DMS79 (cell line): ENCODE measurements around the gene TBC1D14.

ENCODE experiments used
- DNase-seq: peaks from one replicate; lab custom pipeline; 2025; lab: John Stamatoyannopoulos, UW

Gene TBC1D14

DNA sequence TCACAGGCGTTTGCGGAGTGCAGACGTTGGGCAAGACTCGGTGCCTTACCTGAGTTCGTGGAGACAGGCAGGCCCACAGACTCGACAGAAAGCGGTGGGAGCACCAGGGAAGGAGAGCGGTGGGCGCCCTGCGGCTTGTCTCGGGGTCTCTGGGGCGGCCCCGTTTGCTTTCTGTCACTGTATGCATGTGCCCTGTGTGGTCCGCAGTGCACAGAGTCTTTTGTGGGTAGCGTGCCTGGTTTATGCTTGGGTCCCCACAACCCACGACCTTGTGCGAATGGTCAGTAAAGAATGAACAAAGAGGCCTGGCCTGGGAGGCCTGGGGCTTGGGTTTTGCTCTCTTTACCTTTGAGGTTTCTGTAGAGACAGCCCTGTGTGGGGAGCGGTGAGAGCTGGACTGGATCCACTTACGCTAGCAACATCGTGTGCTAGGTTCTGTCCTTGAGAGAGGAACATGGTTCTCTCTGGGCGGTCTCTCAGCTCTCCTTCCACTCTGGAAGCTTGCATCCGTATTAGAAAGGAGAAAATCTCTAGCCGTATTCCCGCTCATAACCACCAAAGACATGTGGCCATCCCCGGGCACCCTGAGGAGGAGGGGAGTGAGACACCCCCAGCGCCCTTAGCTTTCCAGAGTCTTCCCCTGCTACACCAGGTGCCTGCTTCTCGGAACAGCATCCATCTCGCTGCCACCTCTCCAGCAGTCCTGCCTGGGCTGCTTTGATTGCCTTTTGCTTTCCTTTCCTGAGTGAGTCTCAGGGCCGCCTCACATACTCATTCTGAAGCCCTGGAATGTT lies 134.7 kb downstream of the TBC1D14 start:
- DNase-seq = no peak

GRCh38 chr4:7045553-7045952 lies 135.9 kb downstream of the TBC1D14 start:
- DNase-seq = no peak

DNA sequence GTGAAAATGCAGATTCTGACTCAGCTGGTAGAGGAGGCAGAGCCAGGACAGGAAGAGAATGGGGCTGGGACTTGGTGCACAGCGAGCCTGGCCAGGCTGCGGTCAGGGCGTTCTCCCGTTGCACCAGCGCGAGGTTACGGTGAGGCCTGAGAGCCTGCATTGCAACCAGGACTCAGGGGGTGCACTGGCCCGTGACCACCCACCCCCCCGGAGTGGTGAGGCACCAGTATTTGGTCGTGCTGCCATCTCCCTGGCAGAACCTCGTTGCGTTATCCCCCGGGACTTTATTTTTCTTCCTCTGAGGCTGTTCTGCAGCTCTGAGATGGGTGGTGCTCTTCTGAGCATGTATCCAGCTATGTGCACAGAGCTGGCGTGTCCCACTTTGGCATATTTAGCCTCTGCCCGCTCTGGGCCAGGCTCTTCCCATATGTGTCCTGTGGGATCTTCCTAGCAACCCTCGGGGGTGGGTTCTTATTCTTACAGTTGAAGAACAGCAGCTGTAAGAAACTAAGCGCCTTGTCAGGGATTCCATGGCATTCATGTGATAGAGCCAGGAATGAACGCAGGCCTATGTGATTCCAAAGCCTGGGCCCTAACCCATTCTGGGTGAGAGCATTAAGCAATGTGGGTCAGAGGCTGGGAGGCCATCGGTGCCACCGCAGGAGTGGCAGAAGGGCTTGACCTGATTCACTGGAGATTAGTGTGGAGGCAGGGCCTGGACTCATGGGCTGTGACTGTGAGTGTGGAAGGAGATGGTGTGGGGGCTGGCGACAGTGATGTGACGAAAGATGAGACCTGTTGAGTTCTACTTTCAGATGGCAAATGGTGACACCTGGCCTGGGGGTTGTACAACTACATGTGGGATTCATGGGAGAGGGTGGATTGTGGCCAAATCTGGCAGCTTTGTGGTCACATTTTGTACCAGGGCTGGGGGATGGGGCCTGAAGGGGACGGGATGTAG lies 136.6 kb downstream of the TBC1D14 start:
- DNase-seq = no peak

DNA sequence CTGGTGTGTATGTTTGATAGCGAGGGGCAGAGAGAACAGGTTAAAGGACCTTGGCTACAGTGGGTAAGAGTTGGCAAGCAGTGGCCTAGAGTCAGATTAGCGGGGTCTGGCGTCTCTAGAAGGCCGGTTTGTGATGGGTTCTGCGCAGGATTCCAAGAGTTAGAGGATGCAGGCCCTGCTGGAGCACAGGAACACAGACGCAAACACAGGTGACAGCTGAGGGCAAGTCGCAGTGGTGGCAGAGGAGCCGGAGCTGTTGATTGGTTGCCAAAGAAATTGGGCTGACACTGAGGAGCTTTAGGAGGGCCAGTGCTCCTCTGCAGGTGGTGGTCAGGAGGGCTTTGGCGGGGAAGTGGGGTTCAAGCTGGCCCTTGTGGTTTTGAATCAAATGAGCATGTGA lies 137.3 kb downstream of the TBC1D14 start:
- no peak for DNase-seq

- DNase-seq = no peak
Measured at GRCh38 chr4:7048642-7049041, 139.0 kb downstream of the TBC1D14 start.

DNA sequence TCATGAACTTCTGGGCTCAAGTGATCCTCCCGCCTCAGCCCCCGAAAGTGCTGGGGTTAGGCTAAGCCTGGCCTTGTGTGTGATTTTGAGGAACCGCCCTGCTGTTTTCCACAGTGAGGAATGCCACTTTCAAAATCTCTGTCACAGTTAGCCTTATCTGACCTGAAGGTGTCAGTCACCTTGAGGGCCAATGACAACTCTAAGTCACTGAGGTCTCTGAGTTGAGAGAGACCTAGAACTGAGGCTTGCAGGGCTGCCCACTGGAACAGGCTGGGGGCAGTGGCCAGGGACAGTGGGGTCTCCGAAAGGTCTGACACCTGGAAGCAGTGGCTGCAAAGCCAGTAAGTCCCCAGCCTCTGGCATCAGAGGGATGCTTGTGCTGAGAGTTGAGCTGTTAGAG lies 139.7 kb downstream of the TBC1D14 start:
- no peak for DNase-seq

DNA sequence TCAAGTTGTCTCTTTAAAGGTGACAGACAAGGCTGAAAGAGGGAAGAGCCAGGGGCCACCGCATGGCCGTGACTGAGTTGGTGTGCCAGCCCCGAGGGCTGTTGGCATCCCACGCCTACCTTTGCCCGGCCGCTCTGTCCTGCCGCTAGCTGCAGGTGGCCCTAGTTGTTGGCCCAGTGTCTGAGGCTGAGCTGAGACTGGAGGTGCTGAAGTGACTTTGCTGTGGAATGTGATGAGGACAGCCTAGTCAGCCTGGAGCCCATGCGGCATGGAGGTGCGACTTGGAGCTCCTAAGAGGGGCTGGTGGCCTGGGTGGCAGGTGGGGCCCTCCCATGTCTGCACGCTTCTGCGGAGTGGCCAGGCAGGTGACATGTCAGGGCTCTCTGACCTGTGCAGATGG lies 140.1 kb downstream of the TBC1D14 start:
- DNase-seq = no peak

DNA sequence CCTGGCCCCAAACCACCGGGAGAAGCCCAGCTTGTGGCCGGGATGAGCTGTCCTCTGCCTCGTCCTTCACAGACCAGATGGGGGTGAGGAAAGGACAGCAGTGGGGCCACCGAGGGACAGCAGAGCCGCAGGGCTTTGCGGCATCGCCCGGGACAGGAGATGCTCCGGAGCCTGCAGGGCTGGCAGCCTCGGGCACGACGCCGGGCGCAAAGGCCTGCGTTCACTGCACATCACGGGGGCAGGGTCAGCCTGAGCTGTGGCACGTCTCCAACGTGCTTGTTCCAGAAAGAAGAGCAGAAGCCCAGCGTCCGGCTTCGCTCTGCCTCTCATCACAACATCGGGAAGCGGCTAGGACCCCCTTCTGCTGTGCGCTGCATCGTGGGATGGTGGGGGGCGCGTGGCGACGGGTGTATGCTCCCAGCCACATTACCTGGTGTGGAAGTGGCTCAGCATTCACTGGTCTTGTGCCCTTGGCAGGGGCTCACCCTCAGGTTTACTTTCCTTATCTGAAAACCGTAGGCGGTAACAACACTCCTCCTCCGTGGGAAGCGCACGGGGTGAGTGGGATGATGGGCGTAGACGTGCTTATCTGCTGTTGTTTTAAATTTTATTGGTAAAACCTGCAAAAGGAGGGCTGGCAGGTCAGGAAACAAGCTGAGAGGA lies 141.0 kb downstream of the TBC1D14 start:
- DNase-seq = no peak

DNA sequence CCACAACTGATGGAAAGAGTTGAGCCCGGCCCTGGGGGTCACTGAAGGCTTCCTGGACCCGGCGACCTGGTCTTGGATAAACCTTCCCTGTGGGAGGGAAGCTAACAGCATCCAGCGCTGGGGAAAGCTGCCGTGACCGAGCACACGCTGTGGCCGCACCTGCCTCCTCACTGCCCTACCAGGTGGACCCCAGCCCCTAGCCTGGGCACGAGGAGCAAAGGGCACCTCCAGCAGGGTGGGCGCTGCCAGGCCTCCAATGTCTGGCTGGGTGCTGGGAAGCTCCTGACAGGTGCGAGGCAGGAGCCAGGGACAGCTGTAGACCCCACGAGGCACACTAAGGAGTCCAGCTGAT lies 141.5 kb downstream of the TBC1D14 start:
- DNase-seq = no peak

GRCh38 chr4:7051905-7052304 lies 142.3 kb downstream of the TBC1D14 start:
- DNase-seq = no peak

DNA sequence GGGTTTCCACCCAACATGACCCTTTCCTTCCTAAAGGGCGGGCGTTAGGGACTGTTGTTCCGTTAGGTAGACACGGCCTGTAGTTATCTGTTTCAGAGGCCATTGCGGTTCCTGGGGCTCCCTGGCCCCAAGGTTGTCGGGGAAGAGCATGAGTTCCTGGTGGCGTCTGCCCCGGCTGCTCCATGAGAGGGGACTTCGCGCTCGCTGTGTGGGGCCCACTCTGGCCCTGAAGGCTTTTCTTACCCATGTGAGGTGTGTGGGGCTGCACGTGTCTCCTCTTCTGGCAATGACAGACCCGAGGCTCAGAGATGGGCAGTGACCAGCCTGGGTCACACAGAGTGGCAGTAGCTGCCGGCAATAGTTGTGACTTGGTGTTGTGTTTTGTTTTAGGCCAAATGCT lies 142.7 kb downstream of the TBC1D14 start:
- no peak for DNase-seq

DNA sequence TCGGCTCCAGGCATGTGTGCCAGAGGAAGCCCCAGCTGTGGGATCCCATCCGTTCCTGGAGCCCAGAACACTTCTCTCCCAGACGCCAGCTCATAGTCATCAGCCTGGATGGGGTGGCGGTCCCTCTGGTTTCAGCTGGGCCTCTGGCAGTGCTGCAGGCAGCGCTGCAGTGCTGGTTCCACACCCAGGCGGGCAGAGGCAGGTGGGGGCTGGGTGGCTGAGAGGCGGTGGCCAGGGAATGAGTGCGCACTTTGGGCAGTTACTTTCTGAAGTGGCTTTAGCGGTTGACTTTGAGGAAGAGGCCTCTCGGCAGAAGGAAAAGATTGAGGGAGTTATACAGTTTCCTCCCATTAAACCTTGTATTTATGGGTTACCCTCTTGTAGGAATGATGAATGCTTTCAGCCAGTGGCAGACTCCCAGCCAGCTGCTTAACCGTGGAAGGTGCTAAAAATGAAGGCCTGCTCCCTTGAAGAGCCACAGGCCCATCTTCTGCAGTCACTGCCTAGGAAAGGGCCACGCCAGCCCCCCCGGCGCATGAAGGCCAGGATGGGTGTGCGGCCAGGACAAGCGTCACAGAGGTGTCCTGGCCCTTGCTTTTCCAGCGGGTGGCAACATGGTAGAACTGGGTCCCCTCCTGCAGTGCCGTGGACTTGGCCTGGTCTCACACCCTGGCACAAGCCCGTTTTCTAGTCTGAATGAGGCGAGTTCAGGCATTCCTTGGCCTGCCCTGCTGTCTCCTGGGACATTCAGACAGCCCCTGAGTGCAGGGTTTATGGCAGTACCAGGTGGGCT lies 143.5 kb downstream of the TBC1D14 start:
- DNase-seq = no peak

GRCh38 chr4:7054106-7054880 lies 144.7 kb downstream of the TBC1D14 start:
- DNase-seq = no peak

DNA sequence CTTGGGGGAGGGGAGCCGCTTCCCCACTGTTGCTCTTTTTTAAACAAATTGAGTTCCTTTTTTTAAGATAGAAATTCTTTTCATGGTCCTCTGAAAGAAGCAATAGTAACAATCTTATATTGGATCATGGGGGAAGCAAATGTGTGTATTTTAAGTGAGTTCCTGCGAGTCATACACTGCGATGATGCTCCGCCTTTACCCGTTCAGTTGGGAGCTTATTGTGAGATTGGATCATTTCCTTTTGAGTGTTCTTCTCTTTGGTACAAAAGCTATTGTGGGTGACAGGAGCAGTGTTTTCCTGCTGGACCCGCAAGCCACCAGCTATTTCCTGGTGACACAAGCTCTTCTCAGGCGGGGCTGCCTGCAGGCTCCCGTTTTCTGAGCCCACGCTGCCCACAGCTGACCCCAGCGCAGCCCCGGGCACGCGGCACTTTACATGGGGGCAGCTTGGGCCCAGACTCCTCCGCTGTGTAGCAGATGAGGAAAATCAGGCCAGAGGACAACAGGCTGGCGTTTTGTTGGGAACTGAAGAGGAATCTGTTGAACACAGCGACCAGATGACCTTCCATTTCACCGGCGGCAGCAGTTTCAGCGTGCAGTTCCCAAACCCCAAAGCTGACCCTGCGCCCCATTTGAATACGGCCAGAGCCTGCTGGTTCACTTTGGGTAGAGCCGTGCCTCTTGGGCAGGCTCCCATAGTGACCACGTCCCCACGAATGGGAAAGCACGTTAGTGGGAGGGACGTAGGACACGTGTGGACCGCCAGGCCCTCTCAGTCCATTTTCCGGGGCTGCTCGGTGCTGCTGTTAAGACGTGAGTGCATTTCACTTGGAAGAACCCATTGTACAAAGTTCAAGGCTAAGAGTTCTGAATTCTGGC lies 145.7 kb downstream of the TBC1D14 start:
- no peak for DNase-seq

DNA sequence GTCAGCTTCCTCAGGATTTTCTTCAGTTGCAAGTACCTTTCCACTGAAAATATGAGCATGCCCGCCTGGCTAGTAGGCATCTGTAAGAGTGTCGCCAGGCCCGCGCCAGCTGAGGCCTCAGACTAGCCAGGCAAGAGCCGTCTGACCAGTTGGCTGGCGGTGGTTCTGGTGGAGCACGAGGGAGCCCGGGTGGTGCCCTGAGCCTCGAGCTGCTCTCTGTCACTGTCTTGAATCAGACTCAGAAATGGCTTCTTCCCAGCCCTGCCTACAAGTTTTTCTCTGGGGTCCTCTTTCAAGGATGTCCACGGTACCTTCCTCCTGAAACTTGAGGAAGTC lies 146.3 kb downstream of the TBC1D14 start:
- DNase-seq = no peak

DNA sequence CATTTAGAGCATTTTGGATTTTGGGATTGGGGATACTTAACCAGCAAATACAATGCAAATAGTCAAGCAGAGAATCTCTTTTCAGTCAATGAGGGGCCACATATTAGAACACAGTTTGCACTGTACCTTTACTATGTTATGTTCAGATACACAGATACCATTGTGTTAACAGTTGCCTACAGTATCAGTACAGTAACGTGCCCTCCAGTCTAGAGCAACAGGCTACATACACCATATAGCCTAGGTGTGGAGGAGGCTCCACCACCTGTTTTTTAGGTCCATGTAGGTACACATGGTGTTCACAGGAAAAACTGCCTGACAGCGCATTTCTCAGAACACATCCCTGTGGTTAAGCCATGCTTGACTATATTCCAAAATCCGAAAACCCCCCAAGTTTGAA lies 149.2 kb downstream of the TBC1D14 start:
- DNase-seq = no peak

- no peak for DNase-seq
Measured at GRCh38 chr4:7059662-7060061, 150.0 kb downstream of the TBC1D14 start.

DNA sequence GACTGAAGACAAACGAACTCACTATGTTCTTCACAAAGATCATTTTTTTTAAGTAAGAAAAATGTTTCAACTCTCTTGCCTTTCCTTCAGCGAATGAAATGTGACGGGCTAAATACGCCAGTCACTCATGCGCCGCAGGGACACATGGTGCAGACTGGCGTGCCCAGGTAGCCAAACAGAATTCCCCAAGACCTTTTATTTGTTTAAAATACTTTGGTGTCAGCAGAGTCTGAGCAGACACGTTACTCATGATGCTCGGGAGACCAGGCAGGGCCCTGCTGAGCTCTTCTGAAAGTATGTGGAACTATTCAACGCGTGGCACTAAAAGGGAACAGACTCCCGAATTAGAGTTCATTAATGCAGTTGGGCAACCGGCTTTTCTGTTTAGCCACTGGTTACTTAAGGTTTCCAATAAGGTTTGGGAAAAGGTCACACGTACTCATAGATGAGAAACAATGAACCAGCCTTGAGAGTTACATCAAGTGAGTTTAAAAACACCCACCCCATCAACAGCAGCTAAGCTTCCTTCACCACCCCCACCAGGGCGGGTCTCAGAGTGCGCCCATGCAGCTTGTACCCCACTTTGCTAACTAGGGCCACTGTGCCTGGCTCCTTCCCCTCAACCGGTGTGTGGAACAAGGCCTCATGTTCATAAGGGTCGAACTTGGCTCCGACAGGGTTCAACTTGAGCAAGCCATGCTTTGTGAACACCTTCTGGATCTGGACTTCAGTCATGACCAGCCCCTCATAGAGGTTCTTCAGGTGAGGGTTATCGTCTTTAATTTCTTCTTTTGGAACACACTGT lies 150.9 kb downstream of the TBC1D14 start:
- no peak for DNase-seq

DNA sequence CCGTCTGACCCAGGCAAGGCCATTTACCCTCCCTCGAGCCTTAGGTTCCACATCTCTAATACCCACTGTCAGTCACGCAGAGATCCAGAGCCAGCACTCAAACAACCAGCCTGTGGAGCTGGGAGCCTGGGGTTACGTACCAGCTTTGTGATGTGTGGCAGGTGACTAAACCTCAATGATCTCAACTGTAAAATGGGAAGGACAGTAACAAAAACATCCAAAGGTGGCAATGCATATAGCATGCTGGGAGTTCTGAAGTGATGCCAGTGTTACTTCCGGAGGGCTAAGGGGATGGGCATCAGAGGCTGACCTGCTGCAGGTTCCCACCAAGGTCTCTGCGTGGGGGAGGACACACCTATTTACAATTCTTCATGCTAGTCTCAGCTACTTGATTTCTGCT lies 152.2 kb downstream of the TBC1D14 start:
- no peak for DNase-seq
